ENCODE data around the gene IGSF9B.

The IGSF9B gene

DNA sequence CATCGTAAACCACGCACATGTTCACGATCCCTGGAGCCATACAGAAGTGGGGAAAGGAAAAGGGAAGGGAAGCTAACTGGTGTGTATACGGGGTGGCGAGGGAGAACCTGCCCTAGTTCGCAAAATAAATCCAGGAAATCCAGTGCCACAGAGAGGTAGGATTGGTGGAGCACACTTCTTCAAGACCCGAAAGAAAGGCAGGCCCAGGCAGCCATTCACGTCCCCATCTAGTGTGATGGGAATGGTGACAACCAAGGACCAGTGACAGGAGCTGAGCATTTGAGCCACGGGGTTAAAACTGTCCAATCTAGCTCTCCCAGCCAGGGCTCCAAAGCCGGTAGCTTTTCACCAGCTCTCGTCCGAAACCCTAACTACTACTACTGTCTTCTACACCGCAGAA lies 53.7 kb downstream of the IGSF9B start:
- H3K36me3 ChIP-seq (ENCODE audit: control insufficient read depth, insufficient read depth, low read length), result no peaks in the 10 kb centered on the region
- no peak for DNase-seq (ENCODE audit: extremely low read depth, insufficient read length)
- H3K27me3 ChIP-seq (replicated peaks; ENCODE audit: control insufficient read depth, insufficient read depth, low read length), result no peaks in the 10 kb centered on the region
- TF ChIP-seq, protein P1, sequence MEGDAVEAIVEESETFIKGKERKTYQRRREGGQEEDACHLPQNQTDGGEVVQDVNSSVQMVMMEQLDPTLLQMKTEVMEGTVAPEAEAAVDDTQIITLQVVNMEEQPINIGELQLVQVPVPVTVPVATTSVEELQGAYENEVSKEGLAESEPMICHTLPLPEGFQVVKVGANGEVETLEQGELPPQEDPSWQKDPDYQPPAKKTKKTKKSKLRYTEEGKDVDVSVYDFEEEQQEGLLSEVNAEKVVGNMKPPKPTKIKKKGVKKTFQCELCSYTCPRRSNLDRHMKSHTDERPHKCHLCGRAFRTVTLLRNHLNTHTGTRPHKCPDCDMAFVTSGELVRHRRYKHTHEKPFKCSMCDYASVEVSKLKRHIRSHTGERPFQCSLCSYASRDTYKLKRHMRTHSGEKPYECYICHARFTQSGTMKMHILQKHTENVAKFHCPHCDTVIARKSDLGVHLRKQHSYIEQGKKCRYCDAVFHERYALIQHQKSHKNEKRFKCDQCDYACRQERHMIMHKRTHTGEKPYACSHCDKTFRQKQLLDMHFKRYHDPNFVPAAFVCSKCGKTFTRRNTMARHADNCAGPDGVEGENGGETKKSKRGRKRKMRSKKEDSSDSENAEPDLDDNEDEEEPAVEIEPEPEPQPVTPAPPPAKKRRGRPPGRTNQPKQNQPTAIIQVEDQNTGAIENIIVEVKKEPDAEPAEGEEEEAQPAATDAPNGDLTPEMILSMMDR (IDR thresholded peaks at IDR 0.05; ENCODE audit: insufficient read depth, low read length, poor library complexity, severe bottlenecking), result no peak
- H3K4me3 ChIP-seq (replicated peaks; ENCODE audit: low read depth, low read length), result no peak overlapping the region

DNA sequence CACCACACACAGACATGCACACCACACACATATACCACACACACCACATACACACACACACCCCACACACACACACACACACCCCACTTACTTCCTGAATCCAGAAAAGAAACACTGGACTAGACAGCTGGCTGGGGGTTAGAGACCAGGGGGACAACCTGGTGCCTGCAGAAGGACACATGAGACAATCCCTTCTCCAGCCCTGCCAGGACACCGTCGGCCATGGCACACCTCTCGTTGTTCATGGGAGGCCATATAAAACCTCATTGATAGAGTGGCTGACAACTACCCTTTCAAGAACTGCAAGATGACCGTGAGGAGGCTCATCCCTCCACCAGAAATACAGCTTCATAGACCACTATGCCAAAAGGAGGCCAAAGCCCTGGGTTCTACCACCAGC lies 54.3 kb downstream of the IGSF9B start:
- no peak overlapping the region for H3K4me3 ChIP-seq (replicated peaks; ENCODE audit: low read depth, low read length)
- TF ChIP-seq, protein P1 (IDR thresholded peaks at IDR 0.05; ENCODE audit: insufficient read depth, low read length, poor library complexity, severe bottlenecking), result no peak
- H3K36me3 ChIP-seq (ENCODE audit: control insufficient read depth, insufficient read depth, low read length), result no peaks in the 10 kb centered on the region
- no peaks in the 10 kb centered on the region for H3K27me3 ChIP-seq (replicated peaks; ENCODE audit: control insufficient read depth, insufficient read depth, low read length)
- no peak for DNase-seq (ENCODE audit: extremely low read depth, insufficient read length)

DNA sequence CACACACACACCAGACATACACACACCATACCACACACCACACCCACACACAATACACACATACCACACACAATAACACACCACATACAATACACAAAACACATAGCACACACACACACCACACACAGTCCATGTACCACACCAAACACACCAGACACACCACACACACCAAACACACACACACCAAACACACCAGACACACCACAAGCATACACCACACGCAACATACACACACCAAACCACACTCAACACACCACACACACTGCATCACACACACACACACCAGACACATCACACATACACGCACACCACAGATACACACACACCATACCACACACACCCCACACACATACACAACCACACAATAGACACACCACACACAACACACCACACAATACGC lies 54.8 kb downstream of the IGSF9B start:
- Histone ChIP-seq H3K4me3 (replicated peaks; ENCODE audit: low read depth, low read length) (no peak overlapping the region), H3K27me3 (replicated peaks; ENCODE audit: control insufficient read depth, insufficient read depth, low read length) (no peaks in the 10 kb centered on the region), H3K36me3 (ENCODE audit: control insufficient read depth, insufficient read depth, low read length) (no peaks in the 10 kb centered on the region)
- TF ChIP-seq, protein P1 (IDR thresholded peaks at IDR 0.05; ENCODE audit: insufficient read depth, low read length, poor library complexity, severe bottlenecking), result no peak
- DNase-seq (ENCODE audit: extremely low read depth, insufficient read length), result no peak

DNA sequence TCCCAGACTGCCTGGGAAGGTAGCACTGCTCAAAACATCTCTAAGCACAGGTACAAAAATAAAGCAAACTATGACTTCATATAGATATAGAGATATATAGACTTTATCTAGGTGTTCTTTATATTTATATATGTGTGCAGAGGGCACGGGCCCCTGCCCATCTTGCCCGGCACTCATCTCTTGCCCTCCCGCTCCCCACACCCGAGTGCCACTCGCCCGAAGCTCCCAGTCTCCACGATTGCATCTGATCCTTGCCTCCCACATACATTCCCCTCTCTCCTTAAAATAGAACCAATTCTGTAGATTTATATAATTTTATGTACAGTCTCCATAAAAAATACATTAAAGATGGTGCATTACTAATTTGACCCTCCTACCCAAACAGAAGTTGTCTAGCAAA lies 55.5 kb downstream of the IGSF9B start:
- Histone ChIP-seq H3K27me3 (replicated peaks; ENCODE audit: control insufficient read depth, insufficient read depth, low read length) (no peaks in the 10 kb centered on the region), H3K4me3 (replicated peaks; ENCODE audit: low read depth, low read length) (no peak overlapping the region), H3K36me3 (ENCODE audit: control insufficient read depth, insufficient read depth, low read length) (no peaks in the 10 kb centered on the region)
- TF ChIP-seq, protein P1 (IDR thresholded peaks at IDR 0.05; ENCODE audit: insufficient read depth, low read length, poor library complexity, severe bottlenecking), result no peak
- DNase-seq (ENCODE audit: extremely low read depth, insufficient read length), result no peak

DNA sequence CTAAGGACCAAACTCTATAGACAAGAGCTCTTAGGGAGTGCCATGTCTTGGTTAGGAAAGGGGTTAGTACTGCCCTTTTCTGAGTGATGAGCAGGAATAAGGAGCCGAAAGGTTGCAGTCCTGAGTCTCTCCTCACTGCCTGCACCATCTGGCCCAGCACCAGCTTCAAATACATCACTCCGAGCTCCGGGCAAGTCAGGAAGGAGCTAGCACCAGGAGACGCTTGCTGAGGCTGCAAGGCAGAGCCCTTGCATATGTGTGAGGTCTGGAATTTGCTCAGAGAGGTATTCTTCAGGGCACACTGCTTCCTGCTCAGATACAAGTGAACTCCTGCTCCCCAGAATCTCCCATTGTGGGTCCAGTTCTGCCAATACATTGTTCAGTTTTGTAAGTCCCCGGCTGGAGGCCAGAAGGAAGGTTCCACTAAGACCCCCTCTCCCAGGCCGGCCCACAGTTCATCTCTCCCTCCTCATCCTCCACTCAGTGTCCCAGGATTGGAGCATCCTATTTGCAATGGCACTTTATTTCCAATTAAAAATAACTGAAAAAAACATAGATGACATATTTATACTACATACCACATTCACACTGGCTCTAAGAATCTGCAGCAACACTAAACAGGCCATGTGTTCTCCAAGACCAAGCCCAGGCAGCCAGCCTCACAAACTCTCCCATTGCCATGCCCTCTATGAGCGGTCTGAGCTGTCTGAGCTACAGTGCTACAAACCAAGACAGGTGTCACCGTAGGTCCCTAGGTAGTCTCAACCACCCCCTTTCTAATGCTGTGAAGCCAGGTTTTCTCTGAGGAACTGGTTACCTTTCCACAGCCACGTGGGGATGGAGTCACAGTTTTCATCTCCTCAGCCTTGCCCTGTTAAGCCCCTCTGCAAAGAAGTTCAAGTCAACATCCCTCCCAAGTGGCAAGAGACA lies 56.3 kb downstream of the IGSF9B start:
- Histone ChIP-seq H3K4me3 (replicated peaks; ENCODE audit: low read depth, low read length) (no peak overlapping the region), H3K36me3 (ENCODE audit: control insufficient read depth, insufficient read depth, low read length) (no peaks in the 10 kb centered on the region), H3K27me3 (replicated peaks; ENCODE audit: control insufficient read depth, insufficient read depth, low read length) (no peaks in the 10 kb centered on the region)
- no peak for DNase-seq (ENCODE audit: extremely low read depth, insufficient read length)
- TF ChIP-seq, protein P1 (IDR thresholded peaks at IDR 0.05; ENCODE audit: insufficient read depth, low read length, poor library complexity, severe bottlenecking), result no peak
